ENCODE data around the gene HECTD4.

- TF ChIP-seq SP1 (IDR thresholded peaks at IDR 0.05) (no peak), ELF4 (IDR thresholded peaks at IDR 0.05) (no peak), SUZ12 (IDR thresholded peaks at IDR 0.05) (no peak), NFRKB (IDR thresholded peaks at IDR 0.05) (no peak), FOXA1 (IDR thresholded peaks at IDR 0.05) (no peak), FOXM1 (IDR thresholded peaks at IDR 0.05; ENCODE audit: borderline replicate concordance) (no peak), FOXK2 (IDR thresholded peaks at IDR 0.05) (no peak), LEF1 (IDR thresholded peaks at IDR 0.05; ENCODE audit: borderline replicate concordance) (no peak), BHLHE40 (IDR thresholded peaks at IDR 0.05; ENCODE audit: borderline replicate concordance) (no peak), HDGF (IDR thresholded peaks at IDR 0.05; ENCODE audit: borderline replicate concordance) (no peak), PKNOX1 (IDR thresholded peaks at IDR 0.05) (no peak), ARNT (IDR thresholded peaks at IDR 0.05) (no peak)
Measured at GRCh38 chr12:112309797-112310196, 72.4 kb downstream of the HECTD4 start.

All from HEK293T (cell line).